HG02970 (cell line): Measurements from ENCODE around the gene UCHL3.
"Not testable (repeated sequence)": the region's sequence is repeated elsewhere in the genome, so short reads cannot be mapped to it uniquely, and the experiment has no call there.

Experiments
- ATAC-seq: cut with Tn5 transposase; IDR thresholded peaks from one replicate; pipeline ENCODE4 v1.9.1; 2021; ENCODE audit warnings: mild to moderate bottlenecking, moderate library complexity, moderate number of reproducible peaks; ENCODE audit not compliant: unreplicated experiment, low FRiP score

Gene UCHL3

GRCh38 chr13:75545386-75545785, 4.2 kb upstream of the UCHL3 start:
- ATAC-seq, result not testable (repeated sequence)

- ATAC-seq, result no peak
Measured at GRCh38 chr13:75547917-75548316, 1.7 kb upstream of the UCHL3 start.

- peak; percentile 1 for ATAC-seq
Measured at GRCh38 chr13:75550159-75550567, 572 bp downstream of the UCHL3 start.

- ATAC-seq, result no peak
Measured at GRCh38 chr13:75554464-75554863, 4.9 kb downstream of the UCHL3 start.

DNA sequence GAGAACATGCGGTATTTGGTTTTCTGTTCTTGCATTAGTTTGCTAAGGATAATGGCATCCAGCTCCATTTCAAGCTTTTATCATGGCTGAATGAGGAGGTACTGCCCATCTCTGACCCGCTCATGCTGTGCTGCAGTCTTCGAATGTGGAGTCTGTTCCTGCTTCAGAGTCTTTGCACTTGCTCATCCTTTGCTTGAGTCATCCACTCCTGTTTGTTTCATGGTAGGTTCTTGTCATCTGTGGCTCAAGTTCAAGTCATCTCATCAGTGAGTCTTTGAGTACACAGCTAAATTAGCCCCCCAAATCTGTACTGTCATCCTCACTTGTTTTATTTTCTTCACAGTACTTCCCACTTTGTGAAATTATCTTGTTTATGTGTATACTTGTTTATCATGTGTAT, 5.4 kb downstream of the UCHL3 start:
- ATAC-seq, result no peak

GRCh38 chr13:75555836-75556235, 6.2 kb downstream of the UCHL3 start:
- no peak for ATAC-seq

DNA sequence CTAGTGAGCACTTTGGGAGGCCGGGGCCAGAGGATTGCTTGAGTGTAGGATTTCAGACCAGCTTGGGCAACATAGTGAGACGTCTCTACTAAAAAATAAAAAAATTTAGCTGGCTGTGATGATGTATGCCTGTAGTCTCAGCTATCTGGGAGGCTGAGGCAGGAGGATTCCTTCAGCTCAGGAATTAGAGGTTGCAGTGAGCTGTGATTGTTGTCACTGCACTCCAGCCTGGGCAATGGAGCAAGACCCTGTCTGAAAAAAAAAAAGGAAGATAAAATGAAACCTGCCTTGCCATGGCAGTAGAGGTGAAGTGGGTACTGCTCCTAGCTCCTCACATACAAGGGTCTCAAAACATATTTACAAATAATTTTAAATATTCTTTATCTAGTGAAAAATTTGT, 7.4 kb downstream of the UCHL3 start:
- ATAC-seq, result no peak

GRCh38 chr13:75558145-75558840, 8.7 kb downstream of the UCHL3 start:
- no peak for ATAC-seq

DNA sequence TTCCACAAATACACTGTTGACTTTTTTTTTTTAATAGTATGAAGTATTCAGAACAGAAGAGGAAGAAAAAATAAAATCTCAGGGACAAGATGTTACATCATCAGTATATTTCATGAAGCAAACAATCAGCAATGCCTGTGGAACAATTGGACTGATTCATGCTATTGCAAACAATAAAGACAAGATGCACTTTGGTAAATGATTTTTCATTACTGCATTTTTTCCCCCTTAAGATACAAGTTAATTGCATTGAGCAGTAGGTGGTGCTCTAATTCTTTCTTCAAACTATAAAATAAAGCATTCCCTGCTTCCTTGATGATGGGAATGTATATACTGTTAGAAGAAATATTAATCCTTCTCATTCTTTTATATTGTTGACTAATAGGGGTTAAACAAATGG, 17.1 kb downstream of the UCHL3 start:
- no peak for ATAC-seq

DNA sequence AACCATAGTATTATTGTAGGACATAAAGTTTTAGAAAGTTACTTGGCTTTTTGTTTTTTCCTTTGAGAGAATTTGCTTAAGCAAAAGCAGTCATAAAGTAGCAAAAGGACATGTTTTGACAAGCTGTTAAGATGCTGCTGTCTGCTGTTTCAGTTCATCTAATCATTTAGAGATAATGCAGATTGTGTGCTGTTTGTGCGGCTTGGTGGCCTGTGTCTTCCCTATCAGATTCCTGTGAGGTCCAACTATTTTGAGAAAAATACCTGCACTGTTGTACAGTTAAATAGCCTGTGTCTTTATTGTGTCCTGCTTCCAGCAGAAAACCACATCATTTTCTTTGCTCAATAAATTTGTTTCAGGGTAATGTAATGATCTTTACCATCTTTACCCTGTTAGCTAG, 20.0 kb downstream of the UCHL3 start:
- no peak for ATAC-seq

GRCh38 chr13:75579529-75579928, 29.9 kb downstream of the UCHL3 start:
- ATAC-seq, result no peak

DNA sequence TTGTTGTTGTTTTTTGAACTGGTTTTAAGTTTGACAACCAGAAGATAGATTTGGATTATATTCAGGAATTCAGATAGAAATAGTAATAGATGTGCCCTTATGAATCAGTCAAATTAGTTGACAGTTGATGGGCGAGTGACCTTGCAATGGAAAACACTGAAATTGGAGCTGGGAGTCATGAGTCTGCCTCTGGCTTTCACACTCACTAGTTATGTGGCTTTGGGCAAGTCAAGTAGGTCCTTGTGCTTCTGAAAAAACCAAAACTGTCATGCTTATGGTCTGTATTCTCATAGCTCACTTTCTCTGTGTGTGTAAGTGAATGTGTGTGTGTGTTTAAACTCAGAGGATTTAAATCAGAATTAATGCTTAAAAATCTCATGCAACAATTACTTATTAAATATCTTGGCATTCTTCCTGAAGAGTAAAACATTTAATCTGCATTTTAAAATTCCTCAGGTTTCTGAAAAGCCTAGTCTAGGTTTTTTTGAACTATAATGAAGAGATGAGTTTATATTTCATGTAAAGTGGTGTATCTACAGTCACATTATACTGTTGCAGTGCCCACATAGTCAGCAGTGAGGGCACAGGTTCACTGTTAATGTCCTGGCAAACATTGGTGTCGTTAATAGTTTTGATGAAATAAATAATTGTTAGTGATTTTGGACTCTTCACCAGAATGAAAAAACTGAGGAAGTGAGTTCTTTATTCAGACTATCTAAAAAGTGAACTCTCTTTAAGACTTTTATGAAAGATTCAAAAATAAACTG, 32.5 kb downstream of the UCHL3 start:
- ATAC-seq, result no peak

GRCh38 chr13:75583091-75583490, 33.5 kb downstream of the UCHL3 start:
- no peak for ATAC-seq

- ATAC-seq, result no peak
Measured at GRCh38 chr13:75585153-75585552, 35.6 kb downstream of the UCHL3 start.

DNA sequence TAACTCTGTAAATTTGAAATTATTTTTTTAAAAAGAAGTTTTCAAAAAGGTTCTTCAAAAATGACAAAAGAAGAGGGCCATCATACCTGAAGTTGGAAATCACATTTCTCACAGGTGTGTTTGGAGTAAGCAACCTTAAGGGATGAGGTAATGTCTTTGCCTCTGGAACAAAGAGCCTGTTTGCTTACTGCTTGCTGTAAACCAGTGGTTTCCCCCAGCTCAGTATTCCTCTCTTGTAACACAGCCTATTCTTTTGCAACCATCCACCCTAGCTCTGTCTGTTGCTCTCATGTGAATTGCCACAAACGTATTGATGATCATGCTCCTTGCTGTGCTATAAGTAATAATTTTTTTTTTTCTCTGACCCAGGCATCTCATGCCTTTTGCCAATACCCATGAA, 38.1 kb downstream of the UCHL3 start:
- ATAC-seq, result no peak

- no peak for ATAC-seq
Measured at GRCh38 chr13:75596657-75597182, 47.1 kb downstream of the UCHL3 start.

GRCh38 chr13:75600371-75600770, 50.8 kb downstream of the UCHL3 start:
- no peak for ATAC-seq

GRCh38 chr13:75603038-75603437, 53.4 kb downstream of the UCHL3 start:
- ATAC-seq, result no peak

GRCh38 chr13:75607447-75607846, 57.9 kb downstream of the UCHL3 start:
- ATAC-seq, result no peak

- no peak for ATAC-seq
Measured at GRCh38 chr13:75610466-75610865, 60.9 kb downstream of the UCHL3 start.

DNA sequence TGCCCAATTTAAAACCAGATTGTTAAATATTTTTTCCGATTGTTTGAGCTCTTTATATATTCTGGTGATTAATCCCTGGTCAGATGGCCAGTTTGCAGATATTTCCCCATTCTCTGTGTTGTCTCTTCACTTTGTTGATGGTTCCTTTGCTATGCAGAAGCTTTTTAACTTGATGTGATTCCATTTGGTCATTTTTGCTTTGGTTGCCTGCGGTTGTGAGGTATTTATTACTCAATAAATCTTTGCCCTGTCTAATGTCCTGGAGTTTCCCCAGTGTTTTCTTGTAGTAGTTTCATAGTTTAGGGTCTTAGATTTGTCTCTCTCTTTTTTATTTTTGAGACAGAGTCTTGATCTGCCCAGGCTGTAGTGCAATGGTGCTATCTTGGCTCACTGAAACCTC, 62.8 kb downstream of the UCHL3 start:
- no peak for ATAC-seq

GRCh38 chr13:75617230-75617629, 67.6 kb downstream of the UCHL3 start:
- no peak for ATAC-seq
